D721Med (cell line): ENCODE data around the gene HS6ST3.
A peak's percentile ranks its signal among the peaks of the same experiment; 100 is the strongest.

Source experiments
- DNase-seq: peaks from one replicate; pipeline ENCODE4 v3.0.0; 2011; ENCODE audit warnings: low spot score; ENCODE audit not compliant: insufficient read length
- FAIRE-seq: peaks from 2 replicates; lab custom pipeline; 2011; peaks lifted over from hg19 to GRCh38; lab: Jason Lieb, UNC
- CTCF ChIP-seq: IDR thresholded peaks from 2 replicates; pipeline ENCODE4 v1.5.1; 2012; ENCODE audit warnings: mild to moderate bottlenecking, control low read depth; ENCODE audit not compliant: insufficient read depth; ENCODE audit errors: missing control alignments

HS6ST3 gene

GRCh38 chr13:96130818-96131340, 41.0 kb downstream of the HS6ST3 start:
- TF ChIP-seq CTCF, result no peak
- no peak for FAIRE-seq

GRCh38 chr13:96141032-96141431, 51.1 kb downstream of the HS6ST3 start:
- peak; percentile 27 for TF ChIP-seq CTCF
- DNase-seq, result no peak
- no peak for FAIRE-seq

More at GRCh38 chr13:96130818-96131340, 41.0 kb downstream of the HS6ST3 start:
- no peak for DNase-seq

- DNase-seq (no peak), FAIRE-seq (no peak)
- TF ChIP-seq CTCF, result no peak
These were observed 69.8 kb downstream of the HS6ST3 start for GRCh38 chr13:96159725-96160124.

DNA sequence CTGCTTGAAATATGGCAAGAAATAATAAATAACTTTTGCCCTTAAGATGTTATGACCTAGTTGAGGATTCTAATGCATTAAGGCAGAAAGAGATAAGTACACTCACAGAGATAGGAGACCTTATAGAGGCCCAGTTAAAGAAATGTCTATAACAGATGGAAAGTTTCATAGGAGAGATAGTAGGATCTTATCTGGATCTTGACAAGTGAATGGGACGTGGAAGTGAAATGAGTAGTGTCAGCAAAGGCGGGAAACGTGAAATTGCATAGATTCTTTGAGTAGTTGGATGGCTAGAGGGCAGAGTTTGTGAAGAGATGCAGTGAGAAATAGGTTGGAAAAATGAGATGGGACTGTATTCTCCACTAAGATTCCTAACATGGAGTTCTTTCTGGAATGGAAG, 71.2 kb downstream of the HS6ST3 start:
- FAIRE-seq, result no peak
- no peak for DNase-seq

GRCh38 chr13:96165840-96166239, 75.9 kb downstream of the HS6ST3 start:
- FAIRE-seq (no peak), DNase-seq (no peak)
- no peak for TF ChIP-seq CTCF

More for the DNA sequence above, 71.2 kb downstream of the HS6ST3 start:
- no peak for TF ChIP-seq CTCF

DNA sequence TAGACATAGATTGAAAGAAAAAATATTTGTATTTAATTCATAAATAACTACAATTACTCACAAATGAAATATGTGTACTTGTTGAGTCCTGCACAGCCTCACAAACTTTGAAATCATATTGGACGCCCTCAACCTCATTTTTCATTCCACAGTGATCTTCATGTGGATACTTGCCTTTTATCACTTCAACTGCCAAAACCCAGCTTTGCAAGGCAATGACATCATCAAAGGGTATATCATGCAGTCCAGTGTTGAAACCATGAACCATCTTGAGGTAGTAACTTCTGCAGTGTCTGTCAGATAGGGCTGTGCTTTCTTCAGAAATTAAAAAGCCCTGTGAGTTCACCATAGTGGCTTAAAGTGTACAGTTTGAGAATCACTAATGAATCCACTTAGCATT, 82.2 kb downstream of the HS6ST3 start:
- no peak for FAIRE-seq

More for the DNA sequence above, 82.2 kb downstream of the HS6ST3 start:
- no peak for DNase-seq
- TF ChIP-seq CTCF, result no peak
